ENCODE results near the gene CNTN6. TPM values are rescaled to one million over a fixed set of nuclear protein-coding genes. Genes with fewer than 3 reads are reported as not detected.

Gene CNTN6
- total RNA-seq, 2 donors from 2014 or later: not detected

DNA sequence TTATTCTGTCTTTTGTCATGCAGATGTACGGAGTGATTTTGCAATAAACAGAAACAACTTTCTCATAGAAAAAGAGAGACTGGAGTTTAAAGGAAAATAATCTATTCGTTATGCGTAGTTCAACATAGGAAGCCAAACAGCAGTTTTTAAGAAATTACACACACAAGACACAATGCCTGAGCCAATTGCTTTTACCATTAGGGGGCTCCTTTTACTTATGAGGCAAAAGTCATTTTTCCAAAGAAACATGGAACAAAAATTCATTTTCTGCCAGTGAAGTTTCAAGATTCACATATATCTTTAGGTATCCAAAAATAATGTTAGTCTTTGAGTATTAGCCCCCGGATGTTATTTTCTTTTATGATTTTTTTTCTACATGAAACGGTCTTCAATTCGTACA lies 10.7 kb downstream of the CNTN6 start:
- Mint-ChIP-seq H3K36me3 (ENCODE audit: low read depth) (no peaks in the 10 kb centered on the region), H3K4me1 (no peaks in the 10 kb centered on the region), H3K4me3 (no peak overlapping the region), H3K27ac (no peak overlapping the region), H3K27me3 (no peaks in the 10 kb centered on the region)
- no peaks in the 10 kb centered on the region for H3K9me3 ChIP-seq (ENCODE audit: control insufficient read depth, low read length, poor library complexity, severe bottlenecking)
- DNase-seq (no peak), ATAC-seq (no peak)

DNA sequence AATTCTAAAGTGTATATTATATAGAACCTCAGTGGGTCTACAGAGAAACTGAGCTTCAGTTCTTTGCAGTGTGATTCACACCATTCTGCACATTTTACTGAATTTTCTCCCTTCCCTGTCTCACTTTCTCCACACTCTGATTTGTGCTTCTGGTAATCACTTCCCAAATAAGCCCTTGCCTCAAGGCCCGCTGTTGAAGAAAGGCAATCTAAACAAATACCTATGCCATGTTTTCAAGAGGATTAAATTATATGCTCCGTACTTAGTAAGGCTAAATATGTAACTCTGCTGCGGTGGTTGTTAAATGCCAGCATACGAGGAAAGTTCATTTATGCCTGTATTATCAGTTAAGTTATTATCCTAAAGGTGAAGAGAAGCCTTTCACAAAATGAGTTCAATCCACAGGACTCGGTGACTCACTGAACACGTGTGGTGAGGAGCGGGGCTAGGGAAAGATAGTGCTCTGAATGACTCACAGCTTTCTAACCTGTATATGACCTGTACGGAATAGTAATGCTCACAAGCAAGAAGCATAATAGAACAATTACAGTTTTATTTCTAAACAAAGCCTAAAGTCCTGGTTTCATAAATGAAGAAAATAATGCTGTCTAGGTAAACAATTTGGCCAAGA lies 25.1 kb downstream of the CNTN6 start:
- no peak for ATAC-seq
- DNase-seq: no peak
- H3K9me3 ChIP-seq (ENCODE audit: control insufficient read depth, low read length, poor library complexity, severe bottlenecking): no peaks in the 10 kb centered on the region
- Mint-ChIP-seq H3K27ac (no peak overlapping the region), H3K4me3 (no peak overlapping the region), H3K27me3 (no peaks in the 10 kb centered on the region), H3K36me3 (ENCODE audit: low read depth) (no peaks in the 10 kb centered on the region), H3K4me1 (no peaks in the 10 kb centered on the region)

- no peaks in the 10 kb centered on the region for H3K9me3 ChIP-seq (ENCODE audit: control insufficient read depth, low read length, poor library complexity, severe bottlenecking)
- no peak for DNase-seq
- no peak overlapping the region for H3K4me3 Mint-ChIP-seq
- H3K27ac Mint-ChIP-seq: no peak overlapping the region
- H3K36me3 Mint-ChIP-seq (ENCODE audit: low read depth): no peaks in the 10 kb centered on the region
- H3K27me3 Mint-ChIP-seq: no peaks in the 10 kb centered on the region
- H3K4me1 Mint-ChIP-seq: no peaks in the 10 kb centered on the region
- ATAC-seq: no peak
Observed at GRCh38 chr3:1131166-1131565, 38.3 kb downstream of the CNTN6 start.

GRCh38 chr3:1135194-1135593 lies 42.4 kb downstream of the CNTN6 start:
- H3K36me3 Mint-ChIP-seq (ENCODE audit: low read depth): no peaks in the 10 kb centered on the region
- no peak overlapping the region for H3K27ac Mint-ChIP-seq
- H3K4me3 Mint-ChIP-seq: no peak overlapping the region
- no peak for ATAC-seq
- H3K9me3 ChIP-seq (ENCODE audit: control insufficient read depth, low read length, poor library complexity, severe bottlenecking): no peaks in the 10 kb centered on the region
- no peak for DNase-seq
- H3K27me3 Mint-ChIP-seq: no peaks in the 10 kb centered on the region
- H3K4me1 Mint-ChIP-seq: no peaks in the 10 kb centered on the region

GRCh38 chr3:1138036-1138435 lies 45.2 kb downstream of the CNTN6 start:
- DNase-seq (no peak), ATAC-seq (no peak)
- H3K9me3 ChIP-seq (ENCODE audit: control insufficient read depth, low read length, poor library complexity, severe bottlenecking): no peaks in the 10 kb centered on the region
- Mint-ChIP-seq H3K4me1 (no peaks in the 10 kb centered on the region), H3K27ac (no peak overlapping the region), H3K27me3 (no peaks in the 10 kb centered on the region), H3K4me3 (no peak overlapping the region), H3K36me3 (ENCODE audit: low read depth) (no peaks in the 10 kb centered on the region)

DNA sequence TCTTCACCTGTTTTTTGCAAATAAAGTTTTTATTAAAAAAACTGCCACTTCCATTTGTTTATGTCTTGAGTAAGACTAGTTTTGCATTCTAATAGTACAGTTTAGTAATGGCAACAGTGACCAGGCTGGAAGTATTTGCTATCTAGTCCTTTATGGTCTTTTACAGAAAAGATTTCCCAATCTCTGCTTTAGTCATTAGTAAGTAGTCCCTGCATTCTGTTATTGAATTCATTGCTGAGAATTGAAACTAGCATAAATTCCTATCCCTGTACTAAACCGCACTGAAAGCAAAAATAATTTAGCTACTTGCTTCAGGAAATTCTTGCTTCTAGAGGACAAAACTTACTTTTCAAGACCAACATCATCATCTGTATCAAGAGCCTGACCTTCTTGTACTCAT lies 46.2 kb downstream of the CNTN6 start:
- ATAC-seq (no peak), DNase-seq (no peak)
- no peaks in the 10 kb centered on the region for H3K9me3 ChIP-seq (ENCODE audit: control insufficient read depth, low read length, poor library complexity, severe bottlenecking)
- H3K27ac Mint-ChIP-seq: no peak overlapping the region
- no peak overlapping the region for H3K4me3 Mint-ChIP-seq
- no peaks in the 10 kb centered on the region for H3K4me1 Mint-ChIP-seq
- no peaks in the 10 kb centered on the region for H3K36me3 Mint-ChIP-seq (ENCODE audit: low read depth)
- H3K27me3 Mint-ChIP-seq: no peaks in the 10 kb centered on the region

- no peak for ATAC-seq
- no peaks in the 10 kb centered on the region for H3K9me3 ChIP-seq (ENCODE audit: control insufficient read depth, low read length, poor library complexity, severe bottlenecking)
- H3K4me3 Mint-ChIP-seq: no peak overlapping the region
- no peaks in the 10 kb centered on the region for H3K4me1 Mint-ChIP-seq
- DNase-seq: no peak
- H3K27me3 Mint-ChIP-seq: no peaks in the 10 kb centered on the region
- no peaks in the 10 kb centered on the region for H3K36me3 Mint-ChIP-seq (ENCODE audit: low read depth)
- no peak overlapping the region for H3K27ac Mint-ChIP-seq
Observed at GRCh38 chr3:1147326-1147725, 54.5 kb downstream of the CNTN6 start.

DNA sequence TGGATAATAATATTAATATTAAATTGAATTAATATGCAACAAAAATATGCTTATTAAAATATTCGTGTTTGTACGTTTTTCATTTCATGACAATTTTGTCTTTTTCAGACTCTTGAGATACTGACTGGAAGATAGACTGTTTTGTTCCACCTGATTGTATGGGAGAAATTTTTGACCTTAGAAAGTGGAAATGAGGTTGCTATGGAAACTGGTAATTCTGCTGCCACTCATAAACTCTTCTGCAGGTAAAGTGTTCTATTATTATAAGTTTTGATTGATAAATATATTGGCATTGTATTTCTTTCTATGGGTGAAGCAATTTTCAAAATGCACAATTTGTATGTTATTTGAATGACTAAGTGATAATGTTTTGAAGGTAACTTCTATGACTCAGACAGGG lies 55.0 kb downstream of the CNTN6 start:
- Mint-ChIP-seq H3K36me3 (ENCODE audit: low read depth) (no peaks in the 10 kb centered on the region), H3K27me3 (no peaks in the 10 kb centered on the region), H3K4me3 (no peak overlapping the region), H3K27ac (no peak overlapping the region), H3K4me1 (no peaks in the 10 kb centered on the region)
- H3K9me3 ChIP-seq (ENCODE audit: control insufficient read depth, low read length, poor library complexity, severe bottlenecking): no peaks in the 10 kb centered on the region
- ATAC-seq: no peak
- no peak for DNase-seq

GRCh38 chr3:1164101-1164500 lies 71.3 kb downstream of the CNTN6 start:
- no peaks in the 10 kb centered on the region for H3K27me3 Mint-ChIP-seq
- DNase-seq (no peak), ATAC-seq (no peak)
- H3K36me3 Mint-ChIP-seq (ENCODE audit: low read depth): no peaks in the 10 kb centered on the region
- no peaks in the 10 kb centered on the region for H3K4me1 Mint-ChIP-seq
- H3K9me3 ChIP-seq (ENCODE audit: control insufficient read depth, low read length, poor library complexity, severe bottlenecking): no peaks in the 10 kb centered on the region
- no peak overlapping the region for H3K27ac Mint-ChIP-seq
- no peak overlapping the region for H3K4me3 Mint-ChIP-seq

DNA sequence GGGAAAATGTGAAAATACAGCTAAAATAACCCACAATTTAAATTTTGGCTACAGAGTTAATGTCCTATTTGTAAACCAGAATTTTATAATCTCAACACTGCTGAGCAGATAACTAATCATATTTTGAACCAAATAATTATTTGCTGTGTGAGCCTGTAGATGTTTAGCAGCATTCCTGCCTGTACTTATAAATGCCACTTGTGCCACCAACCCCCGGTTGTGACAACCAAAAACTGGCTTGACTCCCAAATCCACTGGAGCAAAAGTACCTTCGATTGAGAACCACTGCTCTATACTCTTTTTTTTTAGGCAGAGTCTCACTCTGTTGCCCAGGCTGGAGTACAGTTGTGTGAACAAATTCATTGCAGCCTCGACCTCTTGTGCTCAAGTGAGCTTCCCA lies 78.5 kb downstream of the CNTN6 start:
- no peaks in the 10 kb centered on the region for H3K27me3 Mint-ChIP-seq

GRCh38 chr3:1172644-1173043 lies 79.8 kb downstream of the CNTN6 start:
- H3K36me3 Mint-ChIP-seq (ENCODE audit: low read depth): no peaks in the 10 kb centered on the region
- DNase-seq: no peak
- no peak for ATAC-seq

More for the DNA sequence above, 78.5 kb downstream of the CNTN6 start:
- Mint-ChIP-seq H3K27ac (no peak overlapping the region), H3K4me1 (no peaks in the 10 kb centered on the region), H3K4me3 (no peak overlapping the region), H3K36me3 (ENCODE audit: low read depth) (no peaks in the 10 kb centered on the region)
- no peak for DNase-seq
- H3K9me3 ChIP-seq (ENCODE audit: control insufficient read depth, low read length, poor library complexity, severe bottlenecking): no peaks in the 10 kb centered on the region
- ATAC-seq: no peak

DNA sequence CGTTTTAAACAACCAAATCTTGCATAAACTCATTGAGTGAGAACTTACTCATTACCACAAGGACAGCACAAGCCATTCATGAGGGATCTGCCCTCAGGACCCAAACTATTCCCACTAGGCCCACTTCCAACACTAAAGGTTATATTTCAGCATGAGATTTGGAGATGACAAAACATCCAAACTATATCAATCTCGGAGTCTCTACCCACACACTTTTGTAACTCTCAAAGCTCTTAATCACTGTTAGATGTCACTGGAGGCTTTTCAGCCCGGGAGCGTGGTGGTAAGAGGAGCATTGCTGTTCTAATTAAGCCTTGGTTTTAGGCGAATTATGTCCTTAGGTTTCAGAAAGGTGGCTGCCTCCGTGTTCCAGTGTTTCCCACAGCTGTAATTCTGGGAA lies 86.3 kb downstream of the CNTN6 start:
- ATAC-seq (no peak), DNase-seq (no peak)
- H3K27me3 Mint-ChIP-seq: no peaks in the 10 kb centered on the region
- no peaks in the 10 kb centered on the region for H3K9me3 ChIP-seq (ENCODE audit: control insufficient read depth, low read length, poor library complexity, severe bottlenecking)
- no peaks in the 10 kb centered on the region for H3K4me1 Mint-ChIP-seq
- no peak overlapping the region for H3K4me3 Mint-ChIP-seq
- no peak overlapping the region for H3K27ac Mint-ChIP-seq
- no peaks in the 10 kb centered on the region for H3K36me3 Mint-ChIP-seq (ENCODE audit: low read depth)

More at GRCh38 chr3:1172644-1173043, 79.8 kb downstream of the CNTN6 start:
- Mint-ChIP-seq H3K4me1 (no peaks in the 10 kb centered on the region), H3K27me3 (no peaks in the 10 kb centered on the region), H3K4me3 (no peak overlapping the region), H3K27ac (no peak overlapping the region)
- H3K9me3 ChIP-seq (ENCODE audit: control insufficient read depth, low read length, poor library complexity, severe bottlenecking): no peaks in the 10 kb centered on the region

GRCh38 chr3:1183320-1184048 lies 90.7 kb downstream of the CNTN6 start:
- no peaks in the 10 kb centered on the region for H3K27me3 Mint-ChIP-seq
- H3K4me1 Mint-ChIP-seq: no peaks in the 10 kb centered on the region
- H3K36me3 Mint-ChIP-seq (ENCODE audit: low read depth): no peaks in the 10 kb centered on the region
- no peak for DNase-seq
- no peak for ATAC-seq
- H3K4me3 Mint-ChIP-seq: no peak overlapping the region
- no peaks in the 10 kb centered on the region for H3K9me3 ChIP-seq (ENCODE audit: control insufficient read depth, low read length, poor library complexity, severe bottlenecking)
- H3K27ac Mint-ChIP-seq: no peak overlapping the region

DNA sequence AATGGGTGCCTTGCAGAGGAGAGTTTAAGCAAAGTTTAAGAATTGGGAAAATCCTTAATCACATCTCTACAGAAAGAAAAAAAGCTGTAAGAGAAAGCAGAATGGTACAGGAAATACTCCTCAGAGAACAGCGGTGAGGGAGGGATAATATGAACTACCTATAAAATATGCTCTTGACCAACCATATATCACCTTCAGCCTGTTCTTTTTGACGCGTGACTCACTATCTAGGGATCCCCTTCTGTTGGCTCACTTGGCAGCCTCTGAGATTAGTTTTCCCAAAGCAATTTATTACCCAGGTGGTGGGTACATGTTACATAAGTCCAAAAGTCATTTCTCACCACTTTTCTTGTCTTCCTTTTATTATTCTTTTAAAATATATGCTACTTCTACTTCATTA lies 97.7 kb downstream of the CNTN6 start:
- H3K4me3 Mint-ChIP-seq: no peak overlapping the region
- no peaks in the 10 kb centered on the region for H3K4me1 Mint-ChIP-seq
- H3K9me3 ChIP-seq (ENCODE audit: control insufficient read depth, low read length, poor library complexity, severe bottlenecking): no peaks in the 10 kb centered on the region
- DNase-seq (no peak), ATAC-seq (no peak)
- H3K27ac Mint-ChIP-seq: no peak overlapping the region
- H3K36me3 Mint-ChIP-seq (ENCODE audit: low read depth): no peaks in the 10 kb centered on the region
- no peaks in the 10 kb centered on the region for H3K27me3 Mint-ChIP-seq

Measured in T-helper 17 cell (primary cell).